ENCODE results near the gene DBP.

Gene DBP

DNA sequence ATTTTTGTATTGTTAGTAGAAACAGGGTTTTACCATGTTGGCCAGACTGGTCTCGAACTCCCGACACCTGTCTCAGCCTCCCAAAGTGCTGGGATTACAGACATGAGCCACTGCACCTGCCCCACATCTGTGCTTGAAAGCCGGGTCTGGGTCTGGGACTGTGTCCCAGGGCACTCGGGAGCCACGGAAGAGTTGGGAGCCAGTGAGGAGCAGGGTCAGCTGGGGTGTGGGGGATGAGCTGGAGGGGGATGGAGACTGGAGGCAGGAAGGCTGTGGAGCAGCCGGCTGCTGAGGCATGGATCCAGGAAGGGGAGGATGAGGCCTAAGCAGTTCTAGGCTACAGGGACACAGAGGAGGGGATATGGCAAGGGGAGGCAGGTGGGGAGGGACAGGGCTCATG, 41.3 kb downstream of the DBP start:
- H3K4me3 ChIP-seq (ENCODE audit: low read depth, low read length, poor library complexity, severe bottlenecking), result no peak overlapping the region
- H2AFZ ChIP-seq (ENCODE audit: low read length), result no peak overlapping the region
- no peaks in the 10 kb centered on the region for H3K9me3 ChIP-seq (ENCODE audit: low read length)
- no peaks in the 10 kb centered on the region; the same call in 1 of the 2 replicates for H3K36me3 ChIP-seq (ENCODE audit: insufficient read depth, low read length)
- H4K20me1 ChIP-seq (ENCODE audit: insufficient read depth, low read length), result no peaks in the 10 kb centered on the region
- peaks cover 4% of the 10 kb centered on the region; the same call in 1 of the 2 replicates for H3K27me3 ChIP-seq (ENCODE audit: insufficient read depth, low read length)
- no peaks in the 10 kb centered on the region for H3K79me2 ChIP-seq (ENCODE audit: insufficient read depth, low read length)
- no peak overlapping the region for H3K9ac ChIP-seq (ENCODE audit: low read length)
- H3F3A ChIP-seq (ENCODE audit: insufficient read depth, low read length), result no peaks in the 10 kb centered on the region
- H3K4me2 ChIP-seq (ENCODE audit: low read length), result no peak overlapping the region
- H3K4me1 ChIP-seq (ENCODE audit: insufficient read depth, low read length, severe bottlenecking), result peaks cover 9% of the 10 kb centered on the region
- no peaks in the 10 kb centered on the region for H3K9me2 ChIP-seq (ENCODE audit: low read depth, low read length)
- TF ChIP-seq EZH2 (IDR thresholded peaks at IDR 0.05; ENCODE audit: borderline replicate concordance, low read length), result no peak
- TF ChIP-seq, protein P1, sequence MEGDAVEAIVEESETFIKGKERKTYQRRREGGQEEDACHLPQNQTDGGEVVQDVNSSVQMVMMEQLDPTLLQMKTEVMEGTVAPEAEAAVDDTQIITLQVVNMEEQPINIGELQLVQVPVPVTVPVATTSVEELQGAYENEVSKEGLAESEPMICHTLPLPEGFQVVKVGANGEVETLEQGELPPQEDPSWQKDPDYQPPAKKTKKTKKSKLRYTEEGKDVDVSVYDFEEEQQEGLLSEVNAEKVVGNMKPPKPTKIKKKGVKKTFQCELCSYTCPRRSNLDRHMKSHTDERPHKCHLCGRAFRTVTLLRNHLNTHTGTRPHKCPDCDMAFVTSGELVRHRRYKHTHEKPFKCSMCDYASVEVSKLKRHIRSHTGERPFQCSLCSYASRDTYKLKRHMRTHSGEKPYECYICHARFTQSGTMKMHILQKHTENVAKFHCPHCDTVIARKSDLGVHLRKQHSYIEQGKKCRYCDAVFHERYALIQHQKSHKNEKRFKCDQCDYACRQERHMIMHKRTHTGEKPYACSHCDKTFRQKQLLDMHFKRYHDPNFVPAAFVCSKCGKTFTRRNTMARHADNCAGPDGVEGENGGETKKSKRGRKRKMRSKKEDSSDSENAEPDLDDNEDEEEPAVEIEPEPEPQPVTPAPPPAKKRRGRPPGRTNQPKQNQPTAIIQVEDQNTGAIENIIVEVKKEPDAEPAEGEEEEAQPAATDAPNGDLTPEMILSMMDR (IDR thresholded peaks at IDR 0.05; ENCODE audit: low read length), result no peak
- H3K27ac ChIP-seq (ENCODE audit: low read depth, low read length, poor library complexity, severe bottlenecking), result no peak overlapping the region

DNA sequence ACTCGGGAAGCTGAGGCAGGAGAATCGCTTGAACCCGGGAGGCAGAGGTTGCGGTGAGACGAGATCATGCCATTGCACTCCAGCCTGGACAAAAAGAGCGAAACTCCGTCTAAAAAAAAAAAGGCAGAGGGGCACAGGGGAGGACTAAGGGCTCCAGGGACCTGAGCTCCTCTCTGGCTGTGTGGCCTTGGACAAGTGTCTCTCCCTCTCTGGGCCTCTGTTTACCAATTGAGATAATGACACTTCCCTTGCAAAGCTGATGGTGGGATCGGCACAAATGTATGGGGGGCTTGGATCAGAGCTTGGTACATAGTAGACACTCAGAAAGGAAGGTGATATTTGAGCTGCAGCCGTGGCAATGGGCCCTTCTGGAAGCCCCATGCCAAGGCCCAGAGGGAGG, 42.0 kb downstream of the DBP start:
- no peaks in the 10 kb centered on the region for H4K20me1 ChIP-seq (ENCODE audit: insufficient read depth, low read length)
- no peak overlapping the region for H3K9ac ChIP-seq (ENCODE audit: low read length)
- H3K4me1 ChIP-seq (ENCODE audit: insufficient read depth, low read length, severe bottlenecking), result peaks cover 9% of the 10 kb centered on the region
- no peak overlapping the region for H3K27ac ChIP-seq (ENCODE audit: low read depth, low read length, poor library complexity, severe bottlenecking)
- no peak overlapping the region for H2AFZ ChIP-seq (ENCODE audit: low read length)
- H3K36me3 ChIP-seq (ENCODE audit: insufficient read depth, low read length), result no peaks in the 10 kb centered on the region
- H3K9me3 ChIP-seq (ENCODE audit: low read length), result no peaks in the 10 kb centered on the region
- peaks cover 4% of the 10 kb centered on the region; the same call in 1 of the 2 replicates for H3K27me3 ChIP-seq (ENCODE audit: insufficient read depth, low read length)
- H3K4me2 ChIP-seq (ENCODE audit: low read length), result no peak overlapping the region
- H3K9me2 ChIP-seq (ENCODE audit: low read depth, low read length), result no peaks in the 10 kb centered on the region
- TF ChIP-seq, protein P1 (IDR thresholded peaks at IDR 0.05; ENCODE audit: low read length), result no peak
- no peak for TF ChIP-seq EZH2 (IDR thresholded peaks at IDR 0.05; ENCODE audit: borderline replicate concordance, low read length)
- no peak overlapping the region for H3K4me3 ChIP-seq (ENCODE audit: low read depth, low read length, poor library complexity, severe bottlenecking)
- no peaks in the 10 kb centered on the region for H3F3A ChIP-seq (ENCODE audit: insufficient read depth, low read length)
- H3K79me2 ChIP-seq (ENCODE audit: insufficient read depth, low read length), result no peaks in the 10 kb centered on the region

DNA sequence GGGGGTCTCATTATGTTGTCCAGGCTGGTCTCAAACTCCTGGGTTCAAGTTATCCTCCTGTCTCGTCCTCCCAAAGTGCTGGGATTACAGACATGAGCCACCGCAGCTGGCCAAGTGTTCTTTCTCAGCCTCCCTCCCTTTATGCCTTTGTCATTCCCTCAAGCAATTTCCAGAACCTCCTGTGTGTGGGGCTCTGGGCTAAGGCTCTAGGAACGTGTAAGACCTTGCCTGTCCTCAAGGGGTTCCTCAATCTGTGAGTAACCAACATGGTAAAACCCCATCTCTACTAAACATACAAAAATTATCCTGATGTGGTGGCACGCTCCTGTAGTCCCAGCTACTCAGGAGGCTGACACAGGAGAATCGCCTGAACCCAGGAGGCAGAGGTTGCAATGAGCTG, 46.2 kb downstream of the DBP start:
- no peaks in the 10 kb centered on the region for H3K9me2 ChIP-seq (ENCODE audit: low read depth, low read length)
- H3K4me2 ChIP-seq (ENCODE audit: low read length), result no peak overlapping the region
- no peaks in the 10 kb centered on the region for H3F3A ChIP-seq (ENCODE audit: insufficient read depth, low read length)
- H4K20me1 ChIP-seq (ENCODE audit: insufficient read depth, low read length), result no peaks in the 10 kb centered on the region
- H3K9me3 ChIP-seq (ENCODE audit: low read length), result no peaks in the 10 kb centered on the region
- peaks cover 5% of the 10 kb centered on the region for H3K4me1 ChIP-seq (ENCODE audit: insufficient read depth, low read length, severe bottlenecking)
- H3K79me2 ChIP-seq (ENCODE audit: insufficient read depth, low read length), result no peaks in the 10 kb centered on the region
- H3K27ac ChIP-seq (ENCODE audit: low read depth, low read length, poor library complexity, severe bottlenecking), result no peak overlapping the region
- H3K27me3 ChIP-seq (ENCODE audit: insufficient read depth, low read length), result peaks cover 11% of the 10 kb centered on the region; the same call in 1 of the 2 replicates
- H3K36me3 ChIP-seq (ENCODE audit: insufficient read depth, low read length), result no peaks in the 10 kb centered on the region
- TF ChIP-seq, protein P1 (IDR thresholded peaks at IDR 0.05; ENCODE audit: low read length), result no peak
- no peak for TF ChIP-seq EZH2 (IDR thresholded peaks at IDR 0.05; ENCODE audit: borderline replicate concordance, low read length)
- H3K9ac ChIP-seq (ENCODE audit: low read length), result no peak overlapping the region
- no peak overlapping the region for H2AFZ ChIP-seq (ENCODE audit: low read length)
- H3K4me3 ChIP-seq (ENCODE audit: low read depth, low read length, poor library complexity, severe bottlenecking), result no peak overlapping the region

Measured in OCI-LY1 (cell line).